Stromal cell of bone marrow (primary cell): ENCODE data around the gene EMILIN2.
"Not testable (repeated sequence)": the region's sequence is repeated elsewhere in the genome, so short reads cannot be mapped to it uniquely, and the experiment has no call there.

ENCODE experiments used
- DNase-seq: peaks from one replicate; pipeline ENCODE4 v3.0.0-alpha.2; 2012; ENCODE audit warnings: low read depth

Gene EMILIN2

GRCh38 chr18:2915486-2915885 is 68.7 kb downstream of the EMILIN2 start:
- DNase-seq: not testable (repeated sequence)

DNA sequence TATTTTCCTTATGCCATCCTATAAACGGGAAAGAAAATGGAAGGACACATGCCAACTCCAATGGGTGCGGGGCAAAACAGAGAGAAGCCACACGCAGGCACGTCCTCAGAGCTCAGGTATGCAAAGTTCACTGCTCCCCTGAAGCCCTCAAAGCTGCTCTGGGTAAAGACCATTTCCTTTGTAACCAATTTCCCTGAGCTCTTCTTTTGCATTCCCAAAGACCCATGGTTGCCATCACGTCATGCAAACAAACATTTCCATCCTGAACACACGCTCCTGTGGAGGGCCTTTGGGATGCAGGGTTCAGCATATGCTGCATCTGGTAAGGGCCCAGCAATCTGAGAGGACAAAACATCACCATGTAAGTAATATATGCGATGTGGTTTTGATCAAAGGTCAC is 69.4 kb downstream of the EMILIN2 start:
- DNase-seq: no peak

DNA sequence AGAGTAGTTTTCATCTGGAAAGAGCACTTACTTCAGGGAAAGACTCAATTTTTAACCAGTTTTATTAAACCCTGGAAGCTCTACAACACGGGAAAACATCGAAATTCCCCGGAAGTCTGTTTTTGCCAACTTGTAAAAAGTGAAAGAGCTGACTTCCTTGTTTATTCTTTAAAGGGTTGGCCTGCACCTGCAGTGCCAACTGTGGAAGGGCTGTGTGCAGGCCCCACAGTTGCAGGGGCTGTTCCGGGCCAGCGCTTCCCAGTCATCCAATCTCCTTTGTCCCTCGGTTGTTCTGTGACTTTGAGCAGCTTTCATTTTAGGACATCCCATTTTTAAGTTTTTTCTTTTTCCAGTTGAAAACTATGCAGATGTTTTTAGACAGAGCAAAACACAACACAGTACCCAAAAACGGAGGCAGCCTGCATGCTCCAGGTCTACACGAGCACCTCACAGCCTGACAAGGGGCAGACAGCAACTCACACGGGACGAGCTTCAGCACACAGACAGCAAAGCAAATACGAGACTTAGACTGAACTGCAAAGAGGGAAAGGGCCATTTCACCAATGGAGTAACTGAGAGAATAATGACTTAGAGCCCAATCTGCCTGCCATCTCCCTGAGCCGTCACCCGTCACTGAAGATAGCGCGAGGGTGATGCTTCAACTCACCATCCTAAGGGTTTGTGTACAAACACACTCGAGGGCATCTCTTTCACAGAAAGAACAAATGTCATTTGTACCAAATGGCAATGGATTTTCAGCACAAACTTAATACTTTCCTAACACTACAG is 70.6 kb downstream of the EMILIN2 start:
- no peak for DNase-seq

DNA sequence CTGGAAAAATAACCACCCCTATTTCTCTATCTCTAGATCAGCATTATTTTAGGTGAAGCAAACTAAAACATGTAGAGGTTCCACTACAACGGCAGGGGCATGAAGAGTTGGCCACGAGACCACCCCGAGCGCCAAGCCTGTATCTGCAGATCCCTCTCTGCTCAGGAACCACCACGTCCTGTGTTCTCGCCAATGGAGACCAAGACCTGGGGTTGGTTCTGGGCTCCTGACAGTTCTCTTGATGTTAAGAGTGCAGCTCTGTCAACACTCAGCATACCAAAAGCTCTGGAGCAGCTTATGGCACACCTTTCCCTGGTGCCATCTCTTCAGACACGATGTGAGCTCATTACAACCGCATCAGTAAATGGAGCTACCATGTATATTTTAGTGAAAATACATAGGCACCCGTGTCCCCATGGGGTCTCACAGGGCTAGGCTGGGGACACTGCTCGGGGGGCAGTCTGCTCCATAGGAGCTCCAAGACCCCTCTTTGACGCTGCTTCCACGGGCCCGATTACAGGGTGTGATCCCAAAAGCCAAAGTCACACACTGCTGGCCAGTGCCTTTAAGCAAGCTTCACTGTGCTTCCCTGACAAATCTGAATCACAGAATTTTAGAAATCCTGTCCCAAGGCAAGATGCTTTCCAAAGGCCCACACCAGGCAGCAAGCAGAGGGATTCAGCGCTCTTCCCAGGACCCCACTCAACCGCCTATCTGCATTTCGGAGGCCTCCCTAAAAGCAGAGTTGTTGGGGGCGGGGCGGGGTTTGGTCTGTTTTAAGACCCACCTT is 72.2 kb downstream of the EMILIN2 start:
- no peak for DNase-seq

DNA sequence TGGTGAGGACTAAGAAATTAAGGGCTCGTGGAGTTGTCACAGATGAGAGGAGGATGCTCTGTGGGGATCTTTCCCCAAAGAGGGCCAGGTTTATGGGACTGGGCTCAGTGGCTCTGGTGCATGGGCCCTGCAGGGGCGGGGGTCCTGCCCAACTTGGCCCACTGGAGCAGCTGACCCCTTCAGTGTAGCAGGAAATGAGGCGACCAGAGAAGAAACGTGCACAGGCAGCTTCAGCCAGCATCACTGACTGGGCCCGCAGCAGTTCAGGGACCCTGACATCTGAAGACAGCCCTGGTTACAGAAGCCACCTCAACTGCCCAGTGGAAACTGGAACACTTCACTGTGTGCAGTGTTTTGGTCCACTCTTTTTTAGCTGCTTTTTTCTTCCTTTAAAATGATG is 72.8 kb downstream of the EMILIN2 start:
- DNase-seq: no peak

DNA sequence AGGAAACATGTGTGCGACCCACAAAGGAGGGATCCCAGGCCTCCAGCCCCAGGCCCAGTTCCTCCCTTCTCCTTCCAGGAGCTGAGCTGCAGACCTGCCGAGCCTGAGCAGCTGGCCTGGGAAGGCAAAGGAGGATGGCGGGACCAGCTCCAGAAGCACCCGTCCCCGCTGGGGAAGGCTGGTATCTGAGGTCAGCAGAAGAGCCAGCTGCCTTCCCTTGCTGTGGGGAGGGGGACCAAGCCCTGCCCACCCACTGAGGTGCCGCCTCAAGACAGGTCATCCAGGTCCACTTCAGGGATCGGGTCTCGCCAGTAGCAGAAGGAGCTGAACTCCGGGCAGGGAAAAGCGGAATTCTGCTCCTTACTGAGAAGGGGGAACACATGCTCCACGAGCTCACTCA is 73.2 kb downstream of the EMILIN2 start:
- DNase-seq: no peak

GRCh38 chr18:2920546-2921343 is 73.9 kb downstream of the EMILIN2 start:
- DNase-seq: no peak

GRCh38 chr18:2921778-2922177 is 75.0 kb downstream of the EMILIN2 start:
- DNase-seq: no peak

GRCh38 chr18:2923464-2923863 is 76.7 kb downstream of the EMILIN2 start:
- no peak for DNase-seq

GRCh38 chr18:2924920-2925319 is 78.1 kb downstream of the EMILIN2 start:
- DNase-seq: no peak

GRCh38 chr18:2926528-2926927 is 79.7 kb downstream of the EMILIN2 start:
- DNase-seq: no peak

DNA sequence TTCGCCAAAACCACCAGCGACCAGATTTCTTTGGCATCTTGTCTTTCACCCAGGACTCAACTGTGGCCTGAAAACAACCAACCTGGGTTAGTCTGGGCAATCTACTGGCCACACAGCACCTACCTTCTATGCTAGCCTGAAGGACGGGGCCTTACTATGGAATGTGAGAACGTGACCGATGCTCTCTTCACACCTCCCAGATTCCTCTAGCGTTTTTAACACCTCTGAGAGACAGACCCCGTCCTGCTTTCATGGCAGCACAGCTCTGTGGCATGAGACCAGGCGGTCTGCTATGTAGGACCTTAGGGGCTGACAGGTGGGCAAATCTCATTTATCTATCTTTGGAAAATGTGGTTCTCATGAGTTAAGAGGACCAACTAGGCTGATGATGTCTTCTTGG is 80.9 kb downstream of the EMILIN2 start:
- DNase-seq: no peak

GRCh38 chr18:2932247-2933181 is 85.7 kb downstream of the EMILIN2 start:
- peak; percentile 59 for DNase-seq

- DNase-seq: no peak
Measured at GRCh38 chr18:2933995-2934394, 87.2 kb downstream of the EMILIN2 start.

GRCh38 chr18:2935438-2936192 is 88.8 kb downstream of the EMILIN2 start:
- DNase-seq: no peak

DNA sequence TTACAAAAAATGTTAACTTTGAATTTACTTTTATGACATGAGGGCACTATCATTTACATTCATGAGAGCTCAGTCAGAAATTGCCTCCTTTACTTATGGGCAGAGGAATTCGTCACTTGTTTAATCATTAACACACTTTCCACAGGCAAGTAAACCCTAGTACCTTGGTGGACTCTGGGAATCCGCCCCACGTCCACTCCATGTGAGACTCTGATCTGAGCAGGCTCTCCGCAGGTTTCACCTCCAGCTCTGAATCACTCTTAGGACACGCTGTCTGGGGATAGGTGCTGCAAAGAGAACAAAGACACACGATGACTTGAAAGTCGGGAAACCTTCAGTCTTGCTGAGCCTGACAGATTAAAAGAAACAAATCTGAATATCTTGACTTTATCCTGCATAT is 92.5 kb downstream of the EMILIN2 start:
- DNase-seq: no peak

DNA sequence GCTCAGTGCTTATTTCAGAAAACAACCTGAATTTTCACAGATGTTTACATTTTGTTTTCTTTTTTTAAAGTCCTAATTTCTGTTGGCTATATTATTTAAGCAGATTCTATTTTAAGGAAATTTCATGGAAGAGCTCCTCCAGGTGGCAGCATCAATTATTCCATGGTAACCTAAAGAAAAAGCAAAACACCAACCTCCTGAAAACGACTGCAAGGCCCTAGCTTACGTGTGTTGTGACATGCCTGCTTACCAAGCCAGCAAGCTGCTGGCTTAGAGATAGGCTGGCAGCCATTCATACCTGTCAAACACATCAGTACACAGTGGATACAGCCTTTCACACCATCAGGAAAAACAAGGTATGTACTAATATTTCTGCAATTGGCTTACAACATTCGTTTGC is 101.2 kb downstream of the EMILIN2 start:
- DNase-seq: no peak

- no peak for DNase-seq
Measured at GRCh38 chr18:2952605-2953004, 105.8 kb downstream of the EMILIN2 start.

DNA sequence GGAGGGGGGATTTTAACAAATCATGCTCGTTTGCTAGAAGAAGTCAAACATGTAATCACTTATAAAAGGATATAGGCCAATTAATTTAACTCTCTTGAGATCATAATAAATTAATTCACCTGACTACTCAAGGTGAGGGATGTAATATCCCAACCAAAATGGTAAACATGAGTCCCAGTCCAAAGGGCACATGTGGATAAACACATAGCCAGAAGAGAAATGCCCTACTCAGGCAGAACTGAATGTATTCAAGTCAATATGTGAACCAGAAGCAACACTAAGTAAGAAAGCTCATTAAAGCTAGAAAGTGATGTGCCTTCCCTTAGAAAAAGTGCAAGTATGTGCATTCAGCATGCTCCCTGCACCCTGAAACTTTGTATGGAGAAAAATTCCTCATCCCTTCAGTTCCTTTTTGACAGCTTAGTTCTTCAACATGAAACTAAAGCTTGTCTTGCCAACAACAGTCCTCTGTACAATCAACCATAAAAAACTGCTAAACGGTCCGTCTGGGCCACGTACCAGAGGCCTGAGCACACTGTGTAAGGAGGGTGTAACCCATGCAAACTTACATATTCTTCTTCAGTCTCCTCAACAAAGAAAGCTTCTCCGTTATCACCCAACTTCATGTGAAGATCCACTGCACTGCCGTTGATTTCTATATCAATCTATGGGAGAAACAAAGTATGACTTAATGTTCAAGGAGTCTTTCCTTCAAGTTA is 107.3 kb downstream of the EMILIN2 start:
- no peak for DNase-seq
